Ascending aorta (tissue), 2 donors: ENCODE data around the gene SLC4A9. TPM values are rescaled to one million over a fixed set of nuclear protein-coding genes. Genes with fewer than 3 reads are reported as not detected.

ENCODE experiments used
- DNase-seq, 2 donors: peaks; one replicate each; pipeline ENCODE4 v3.0.0-alpha.2; 2019; ENCODE audit warnings: low spot score in 2 of 2
- H3K27ac ChIP-seq, 2 donors: fragments of 200-600 bp; sonication (generic); one replicate each; pipeline ENCODE4 v1.5.1; 2016 to 2017; ENCODE audit warnings: mild to moderate bottlenecking in 1 of 2
- H3K27me3 ChIP-seq: fragments of 200-600 bp; sonication (generic); one replicate; pipeline ENCODE4 v1.5.1; 2017
- H3K36me3 ChIP-seq, 2 donors: fragments of 200-600 bp; sonication (generic); one replicate each; pipeline ENCODE4 v1.5.1; 2016
- H3K4me1 ChIP-seq, 2 donors: fragments of 200-600 bp; sonication (generic); one replicate each; pipeline ENCODE4 v1.5.1; 2016 to 2017; ENCODE audit warnings: mild to moderate bottlenecking in 1 of 2
- H3K4me3 ChIP-seq, 2 donors: fragments of 200-600 bp; sonication (generic); one replicate each; pipeline ENCODE4 v1.5.1; 2016 to 2017; ENCODE audit warnings: mild to moderate bottlenecking in 1 of 2
- H3K9me3 ChIP-seq, 2 donors: fragments of 200-600 bp; sonication (generic); one replicate each; pipeline ENCODE4 v1.5.1; 2016
- CTCF ChIP-seq, 3 experiments: fragments of 200-600 bp in 2 of 3; fragments of 450-650 bp in 1 of 3; sonication (generic) in 2 of 3; IDR thresholded peaks; one replicate each; pipeline ENCODE4 v1.5.1; 2016 to 2019; ENCODE audit warnings: antibody characterized with exemption in 3 of 3, mild to moderate bottlenecking in 1 of 3, moderate library complexity in 1 of 3
- intact Hi-C: fragments of 100-400 bp; cut with DNase I; formaldehyde crosslinking; loops from one replicate; pipeline ENCODE4 v1.15.1; 2023
- total RNA-seq: library from RNA; depleted of rRNA; stranded (reverse); fragments of >200 nt; gene quantifications from one replicate; pipeline ENCODE4 v1.1.0, GENCODE V29; 2016

Gene SLC4A9
- total RNA-seq, 1 donor from 2014 or later, result not detected

DNA sequence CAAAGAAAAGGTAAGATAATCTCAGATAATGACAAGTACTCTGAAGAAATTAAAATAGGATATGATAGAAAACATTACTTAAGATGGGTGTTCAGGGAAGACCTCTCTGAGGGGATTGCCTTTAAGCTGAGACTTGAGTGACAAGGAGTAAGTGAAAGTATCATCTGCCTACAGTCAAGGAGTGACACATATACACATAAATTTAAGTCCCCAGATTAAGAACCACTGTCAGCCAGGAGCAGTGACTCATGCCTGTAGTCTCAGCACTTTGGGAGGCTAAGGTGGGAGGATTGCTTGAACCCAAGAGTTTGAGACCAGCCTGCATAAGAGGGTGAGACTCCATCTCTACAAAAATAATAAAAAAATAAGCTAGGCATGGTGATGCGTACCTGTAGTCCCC lies 22.0 kb downstream of the SLC4A9 start:
- no peak for TF ChIP-seq CTCF (IDR thresholded peaks at IDR 0.05)
- Histone ChIP-seq H3K4me3 (no peak overlapping the region), H3K27ac (no peak overlapping the region), H3K36me3 (no peaks in the 10 kb centered on the region), H3K4me1 (no peaks in the 10 kb centered on the region), H3K27me3 (no peaks in the 10 kb centered on the region), H3K9me3 (no peaks in the 10 kb centered on the region)
- intact Hi-C loops, result no loop called here
- DNase-seq, result no peak

- Histone ChIP-seq H3K4me3 (no peak overlapping the region), H3K4me1 (no peaks in the 10 kb centered on the region), H3K27ac (no peak overlapping the region), H3K27me3 (no peaks in the 10 kb centered on the region), H3K36me3 (no peaks in the 10 kb centered on the region), H3K9me3 (no peaks in the 10 kb centered on the region)
- DNase-seq, result no peak
- no peak for TF ChIP-seq CTCF (IDR thresholded peaks at IDR 0.05)
- intact Hi-C loops, result no loop called here
Measured at GRCh38 chr5:140382866-140383265, 22.9 kb downstream of the SLC4A9 start.

- no peaks in the 10 kb centered on the region for H3K9me3 ChIP-seq
- no peak for DNase-seq
- no peak overlapping the region for H3K4me3 ChIP-seq
- H3K27ac ChIP-seq, result no peak overlapping the region
- intact Hi-C loops, result no loop called here
- no peak for TF ChIP-seq CTCF (IDR thresholded peaks at IDR 0.05)
- H3K36me3 ChIP-seq, result no peaks in the 10 kb centered on the region
- H3K27me3 ChIP-seq, result no peaks in the 10 kb centered on the region
- no peaks in the 10 kb centered on the region for H3K4me1 ChIP-seq
Measured at GRCh38 chr5:140383300-140383699, 23.3 kb downstream of the SLC4A9 start.

- Histone ChIP-seq H3K9me3 (no peaks in the 10 kb centered on the region), H3K27ac (no peak overlapping the region), H3K27me3 (no peaks in the 10 kb centered on the region), H3K4me1 (no peaks in the 10 kb centered on the region), H3K36me3 (no peaks in the 10 kb centered on the region), H3K4me3 (no peak overlapping the region)
- intact Hi-C loops, result no loop called here
- DNase-seq, result no peak
- TF ChIP-seq CTCF (IDR thresholded peaks at IDR 0.05), result no peak
Measured at GRCh38 chr5:140388052-140388451, 28.1 kb downstream of the SLC4A9 start.

GRCh38 chr5:140391312-140391711 lies 31.3 kb downstream of the SLC4A9 start:
- no peak for DNase-seq
- Histone ChIP-seq H3K27me3 (no peaks in the 10 kb centered on the region), H3K9me3 (no peaks in the 10 kb centered on the region), H3K27ac (no peak overlapping the region), H3K36me3 (no peaks in the 10 kb centered on the region), H3K4me3 (no peak overlapping the region), H3K4me1 (no peaks in the 10 kb centered on the region)
- TF ChIP-seq CTCF (IDR thresholded peaks at IDR 0.05), result no peak
- intact Hi-C loops, result no loop called here

DNA sequence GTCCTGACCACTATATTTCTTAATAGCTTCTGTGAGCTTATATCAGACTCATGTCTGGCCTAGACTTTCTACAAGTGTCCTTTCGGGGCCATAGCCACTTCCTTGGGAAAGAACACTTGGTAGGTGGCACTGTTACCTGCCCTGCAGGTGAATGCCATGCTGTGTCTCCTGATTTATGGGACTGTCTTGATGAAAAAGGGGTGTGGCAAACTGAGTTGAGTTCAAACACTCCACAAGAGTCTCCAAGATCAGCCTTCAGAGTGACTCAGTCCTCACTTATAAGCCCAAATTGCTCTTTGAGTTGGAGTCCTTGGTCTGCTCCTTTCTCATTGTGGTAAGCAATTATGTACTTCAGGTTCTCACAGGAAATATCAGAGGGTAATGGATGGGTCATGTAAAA lies 31.7 kb downstream of the SLC4A9 start:
- no peak for TF ChIP-seq CTCF (IDR thresholded peaks at IDR 0.05)
- DNase-seq, result no peak
- Histone ChIP-seq H3K9me3 (no peaks in the 10 kb centered on the region), H3K4me3 (no peak overlapping the region), H3K27me3 (no peaks in the 10 kb centered on the region), H3K4me1 (no peaks in the 10 kb centered on the region), H3K27ac (no peak overlapping the region), H3K36me3 (no peaks in the 10 kb centered on the region)
- intact Hi-C loops, result no loop called here
